NCI-H526 treated with DMSO at 0.1 percent for 48 hours (cell line): Measurements from ENCODE around the gene TSPAN33.

Experiments
- DNase-seq: peaks from one replicate; lab custom pipeline; 2025; lab: John Stamatoyannopoulos, UW

TSPAN33 gene

GRCh38 chr7:129136887-129137642, 7.4 kb upstream of the TSPAN33 start:
- DNase-seq, result no peak

DNA sequence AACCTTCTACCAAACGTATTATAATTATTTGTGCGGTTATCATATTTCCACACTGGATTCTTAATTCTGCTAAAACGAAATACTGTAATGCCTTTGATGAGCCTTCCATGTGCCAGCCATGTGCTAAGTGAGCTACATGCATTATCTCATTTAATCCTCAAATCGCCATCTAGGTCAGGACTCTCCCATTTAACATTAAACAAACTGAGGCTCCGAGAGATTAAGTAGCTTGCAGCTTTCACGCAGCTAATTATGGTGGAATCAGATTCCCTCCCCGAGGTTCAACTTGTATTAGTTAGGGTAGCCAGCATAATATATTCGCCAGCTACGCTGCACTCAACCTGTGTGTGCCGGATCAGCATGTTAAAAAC, 798 bp upstream of the TSPAN33 start:
- no peak for DNase-seq

DNA sequence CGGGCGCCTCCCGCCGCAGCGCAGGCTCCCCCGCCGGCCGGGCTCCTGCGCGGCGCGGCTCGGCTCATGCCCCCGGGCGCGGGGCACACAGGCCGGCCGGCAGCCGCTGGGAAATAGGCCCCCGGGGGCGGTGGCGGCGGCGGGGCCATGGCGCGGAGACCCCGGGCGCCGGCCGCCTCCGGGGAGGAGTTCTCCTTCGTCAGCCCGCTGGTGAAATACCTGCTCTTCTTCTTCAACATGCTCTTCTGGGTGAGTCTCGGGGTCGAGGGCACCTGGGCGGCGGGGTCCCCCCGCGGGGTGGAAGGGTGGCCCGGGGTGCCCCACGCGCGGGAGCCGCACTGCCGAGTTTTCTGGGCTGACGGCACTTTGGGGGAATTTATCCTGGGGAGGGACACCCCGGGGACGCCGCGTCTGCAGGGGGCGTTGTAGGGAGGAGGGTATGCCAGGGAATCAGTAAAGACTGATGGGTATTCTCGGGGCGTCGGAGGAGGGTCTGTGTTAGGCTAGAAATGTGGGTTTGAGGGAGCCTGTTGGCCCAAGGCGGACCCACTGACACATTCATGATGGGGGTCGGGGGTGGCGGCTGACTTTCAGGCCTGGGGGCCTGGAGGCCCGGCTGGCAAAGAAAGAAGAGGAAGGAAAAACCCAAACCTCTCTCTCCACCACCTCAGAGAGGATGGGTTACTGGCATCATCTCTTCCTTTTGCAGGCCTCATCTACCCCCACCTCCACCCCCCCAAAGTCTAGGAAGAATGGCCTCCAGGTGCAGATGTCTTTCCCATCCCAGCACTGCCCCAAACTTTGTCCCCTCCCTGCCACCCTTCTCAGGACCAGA, 544 bp downstream of the TSPAN33 start:
- DNase-seq, result no peak

- DNase-seq, result no peak
Measured at GRCh38 chr7:129146237-129146979, 1.9 kb downstream of the TSPAN33 start.

DNA sequence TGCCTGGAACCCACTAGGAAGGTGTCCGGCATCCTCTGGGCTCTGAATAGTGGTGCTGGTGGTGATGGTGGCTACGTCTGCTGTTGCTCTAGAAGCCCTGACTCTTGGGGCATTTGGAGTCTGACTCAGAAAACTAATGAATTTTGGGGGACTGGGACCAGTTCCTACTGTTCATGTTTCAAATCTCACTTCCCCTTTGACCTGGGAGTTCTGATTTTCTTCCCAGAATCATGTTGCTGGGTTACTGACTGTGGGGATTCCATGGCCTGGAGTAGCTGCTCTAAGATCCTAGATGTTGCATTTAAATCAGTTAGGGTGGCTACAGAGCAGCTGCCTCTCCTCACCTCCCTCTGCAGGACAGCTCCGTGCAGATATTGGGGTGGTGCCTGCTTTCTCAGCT, 3.2 kb downstream of the TSPAN33 start:
- DNase-seq, result no peak

DNA sequence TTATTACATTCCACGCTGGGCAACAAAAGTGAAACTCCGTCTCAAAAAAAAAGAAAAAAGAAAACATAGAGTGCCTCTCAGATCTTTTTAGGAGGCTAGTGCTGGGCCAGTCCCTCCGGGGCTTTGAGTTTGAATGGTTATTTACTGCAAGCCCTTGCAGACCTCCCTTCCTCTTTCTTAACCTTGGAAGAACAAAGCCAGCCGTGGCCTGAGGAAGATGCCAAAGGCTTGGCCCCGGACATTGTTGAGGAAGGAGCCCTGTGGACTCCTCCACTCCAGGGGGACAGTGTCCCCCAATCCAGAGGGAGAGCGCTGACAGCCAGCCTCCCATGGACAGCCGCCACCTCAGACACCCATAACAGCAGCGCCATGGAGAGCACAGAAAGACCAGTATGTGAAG, 5.0 kb downstream of the TSPAN33 start:
- DNase-seq, result no peak

GRCh38 chr7:129150199-129150996, 5.9 kb downstream of the TSPAN33 start:
- no peak for DNase-seq

- no peak for DNase-seq
Measured at GRCh38 chr7:129157651-129158050, 13.1 kb downstream of the TSPAN33 start.

DNA sequence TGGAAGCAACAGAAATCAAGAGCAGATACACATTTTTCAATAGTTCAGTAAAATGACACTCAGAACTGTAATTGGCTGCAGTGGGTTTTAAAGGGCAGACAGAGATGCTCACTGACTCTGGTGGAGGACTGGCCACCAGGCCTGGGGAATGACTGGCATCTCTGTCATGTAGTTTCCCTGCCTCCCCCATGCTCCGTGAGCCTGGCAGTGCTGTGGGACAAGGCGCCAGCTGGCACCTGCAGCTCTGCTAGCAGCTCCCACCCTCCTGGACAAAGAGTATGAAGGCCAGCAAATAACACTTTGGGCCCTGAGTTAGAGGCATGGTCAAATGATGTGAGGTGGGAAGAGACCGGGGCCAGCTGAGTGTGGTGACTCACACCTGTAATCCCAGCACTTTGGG, 15.0 kb downstream of the TSPAN33 start:
- no peak for DNase-seq

- no peak for DNase-seq
Measured at GRCh38 chr7:129160161-129160905, 15.8 kb downstream of the TSPAN33 start.

- peak; percentile 13 for DNase-seq
Measured at GRCh38 chr7:129161524-129162225, 17.2 kb downstream of the TSPAN33 start.

DNA sequence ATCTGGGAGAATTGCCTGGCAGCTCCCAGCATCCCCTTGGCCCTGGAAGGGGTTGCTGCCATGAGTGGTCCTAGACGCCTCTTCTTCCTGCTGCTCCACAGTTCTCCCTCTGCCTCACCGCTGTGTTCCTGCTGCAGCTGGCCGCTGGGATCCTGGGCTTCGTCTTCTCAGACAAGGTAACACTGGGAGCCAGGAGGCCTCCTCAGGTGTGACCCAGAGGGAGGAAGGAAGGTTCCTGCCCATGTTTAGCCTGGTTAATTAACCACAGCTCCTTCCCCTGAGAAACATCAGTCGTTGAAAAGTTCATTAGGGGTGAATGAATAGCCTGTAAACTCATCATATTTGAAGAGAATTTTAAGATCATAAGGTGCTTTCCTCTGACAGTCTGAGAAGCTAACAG, 18.2 kb downstream of the TSPAN33 start:
- no peak for DNase-seq

- DNase-seq, result peak; percentile 16
Measured at GRCh38 chr7:129163875-129164544, 19.5 kb downstream of the TSPAN33 start.

DNA sequence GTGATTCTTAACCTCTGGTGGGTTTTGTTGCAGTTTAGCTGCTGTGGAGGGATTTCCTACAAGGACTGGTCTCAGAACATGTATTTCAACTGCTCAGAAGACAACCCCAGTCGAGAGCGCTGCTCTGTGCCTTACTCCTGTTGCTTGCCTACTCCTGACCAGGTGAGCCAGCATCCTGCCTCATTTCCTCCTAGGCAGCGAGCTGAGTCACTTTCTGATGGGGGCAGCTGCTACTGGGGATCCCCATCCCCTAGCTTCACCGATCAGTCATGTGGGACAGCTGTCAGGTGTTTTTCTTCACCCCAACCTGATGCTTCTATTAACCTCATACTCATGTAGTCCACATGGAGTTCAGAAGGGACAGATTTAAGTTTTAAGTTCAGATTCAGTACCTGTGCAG, 22.2 kb downstream of the TSPAN33 start:
- DNase-seq, result no peak

DNA sequence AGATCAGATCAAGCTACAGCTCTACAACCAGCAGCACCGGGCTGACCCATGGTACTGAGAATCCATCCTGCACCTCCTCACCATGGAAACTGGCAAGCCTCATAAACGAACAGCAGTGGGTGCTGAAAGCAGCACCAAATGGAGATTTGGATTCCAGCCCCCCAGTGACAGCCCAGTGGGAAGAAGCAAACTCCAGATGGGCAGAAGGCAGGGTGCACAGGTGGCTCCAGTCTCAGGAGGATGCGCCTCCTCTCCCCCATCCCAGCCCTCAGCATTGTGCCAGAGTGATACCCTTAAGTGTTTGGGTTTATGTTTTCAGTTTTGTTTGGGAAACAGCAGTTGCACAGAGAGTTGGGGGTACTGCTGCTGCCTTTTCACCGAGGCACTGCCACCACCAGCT, 23.3 kb downstream of the TSPAN33 start:
- DNase-seq, result no peak

- DNase-seq, result no peak
Measured at GRCh38 chr7:129168231-129169021, 23.9 kb downstream of the TSPAN33 start.

DNA sequence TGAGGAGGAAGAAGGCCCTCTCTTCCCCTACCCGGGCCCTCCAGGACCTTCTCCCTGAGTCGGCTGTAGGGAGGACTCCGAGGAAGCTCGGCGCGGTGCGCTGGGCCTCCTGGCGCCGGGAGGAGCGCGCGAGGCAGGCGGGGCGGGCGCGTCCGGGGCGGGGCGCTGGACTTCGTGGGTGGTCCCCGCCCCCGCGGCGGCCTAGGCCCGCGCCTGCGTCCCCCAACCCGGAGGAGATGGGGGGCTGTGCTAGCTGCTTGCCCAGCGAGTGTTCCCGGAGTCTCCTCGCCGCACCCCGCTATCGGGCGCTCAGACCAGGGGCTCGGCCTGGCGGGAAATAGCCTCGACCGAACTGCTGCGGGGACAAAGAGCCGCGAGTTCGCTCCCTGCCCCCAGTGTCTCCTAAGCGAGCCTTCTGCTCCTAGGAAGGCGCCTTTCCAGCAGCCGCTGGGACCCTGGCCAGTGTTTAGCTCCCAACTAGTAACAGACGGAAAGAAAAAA, 24.7 kb downstream of the TSPAN33 start:
- no peak for DNase-seq

- DNase-seq, result no peak
Measured at GRCh38 chr7:129169686-129170440, 25.4 kb downstream of the TSPAN33 start.
